Activated CD8-positive, alpha-beta T cell treated with anti-CD3 and anti-CD28 coated beads for 36 hours (primary cell): ENCODE data around the gene ZNF555. TPM values are rescaled to one million over a fixed set of nuclear protein-coding genes. Genes with fewer than 3 reads are reported as not detected.

Experiments used
- ATAC-seq: fragments of 200-7000 bp; cut with Tn5 transposase; one replicate; pipeline ENCODE4 v1.10.0; 2021; ENCODE audit warnings: mild to moderate bottlenecking, moderate library complexity
- CTCF ChIA-PET: fragments of 350-600 bp; sonication (Branson Sonifier 250); formaldehyde crosslinking; loops from one replicate; lab custom pipeline; 2021; ENCODE audit warnings: antibody characterized with exemption; lab: Charles Lee
- POLR2A ChIA-PET: fragments of 350-600 bp; sonication (Branson Sonifier 250); formaldehyde crosslinking; loops from one replicate; lab custom pipeline; 2021; ENCODE audit warnings: antibody characterized with exemption; lab: Charles Lee
- DNase-seq: peaks from one replicate; pipeline ENCODE4 v3.0.0-alpha.2; 2020
- H3K27ac Mint-ChIP-seq: one replicate; pipeline ENCODE4 v1.8.0; 2021; ENCODE audit warnings: mild to moderate bottlenecking, mixed read lengths
- H3K27me3 Mint-ChIP-seq: one replicate; pipeline ENCODE4 v1.8.0; 2021; ENCODE audit warnings: mixed read lengths
- H3K36me3 Mint-ChIP-seq: one replicate; pipeline ENCODE4 v1.8.0; 2021; ENCODE audit warnings: low read depth, mixed read lengths
- H3K4me1 Mint-ChIP-seq: one replicate; pipeline ENCODE4 v1.8.0; 2021; ENCODE audit warnings: low read depth, mixed read lengths
- H3K4me3 Mint-ChIP-seq: one replicate; pipeline ENCODE4 v1.8.0; 2021; ENCODE audit warnings: mild to moderate bottlenecking, moderate library complexity, mixed read lengths
- H3K9me3 Mint-ChIP-seq: one replicate; pipeline ENCODE4 v1.8.0; 2021; ENCODE audit warnings: mixed read lengths
- CTCF ChIP-seq: fragments of 200-600 bp; IDR thresholded peaks from one replicate; pipeline ENCODE4 v1.8.0; 2022; ENCODE audit warnings: antibody characterized with exemption, mild to moderate bottlenecking
- intact Hi-C: fragments of 100-400 bp; cut with micrococcal nuclease; formaldehyde crosslinking; loops from one replicate; pipeline ENCODE4 v1.10.0; 2022
- total RNA-seq, 2 experiments: library from RNA; stranded (reverse); gene quantifications; one replicate each; pipeline ENCODE4 v1.2.3, GENCODE V29; 2021

ZNF555 gene
- total RNA-seq, 2 experiments from 2014 or later: 1.5 to 2.1 TPM

GRCh38 chr19:2819540-2820111 lies 21.6 kb upstream of the ZNF555 start, which contains the start of gene ZNF554:
Gene ZNF554, plus strand, starts transcription at chr19:2819868. Its CDS starts 204 bp downstream, at chr19:2820072.
- ATAC-seq: peak; percentile 98
- peak; percentile 99 for DNase-seq
- H3K27ac Mint-ChIP-seq: peak within 1 kb of the TSS; percentile 57
- no peaks in the 10 kb centered on the region for H3K9me3 Mint-ChIP-seq
- POLR2A ChIA-PET: interaction anchor here (0.9 kb wide), 1 partner anchor 33 kb away, joined by 4 read pairs; no protein-coding TSS in a partner anchor
- intact Hi-C loops: no loop called here
- CTCF ChIA-PET: interaction anchor here (0.6 to 2.0 kb wide), 11 partner anchors 16 to 172 kb away, joined by 3 to 8 read pairs (median 4); partner anchors contain the start of genes THOP1 and ZNF555
- H3K27me3 Mint-ChIP-seq: no peaks in the 10 kb centered on the region
- peak within 1 kb of the TSS; percentile 84 for H3K4me3 Mint-ChIP-seq
- TF ChIP-seq CTCF: peak; percentile 98
- H3K36me3 Mint-ChIP-seq: no peaks in the 10 kb centered on the region
- H3K4me1 Mint-ChIP-seq: peaks cover 5% of the 10 kb centered on the region

GRCh38 chr19:2820112-2820702 lies 21.1 kb upstream of the ZNF555 start:
- ChIA-PET CTCF (interaction anchor here (0.5 to 2.0 kb wide), 10 partner anchors 21 to 172 kb away, joined by 3 to 8 read pairs (median 4); partner anchors contain the start of genes THOP1 and ZNF555), POLR2A (interaction anchor here (0.9 kb wide), 1 partner anchor 34 kb away, joined by 4 read pairs; no protein-coding TSS in a partner anchor)
- no peak for TF ChIP-seq CTCF
- ATAC-seq: peak; percentile 11
- Mint-ChIP-seq H3K9me3 (no peaks in the 10 kb centered on the region), H3K27ac (peak overlapping the region; percentile 57), H3K4me3 (peak overlapping the region; percentile 84), H3K27me3 (no peaks in the 10 kb centered on the region), H3K4me1 (peaks cover 5% of the 10 kb centered on the region), H3K36me3 (no peaks in the 10 kb centered on the region)
- intact Hi-C loops: no loop called here
- peak; percentile 21 for DNase-seq

- ChIA-PET CTCF (interaction anchor here (1.0 kb wide), 1 partner anchor 175 kb away, joined by 3 read pairs; no protein-coding TSS in a partner anchor), POLR2A (interaction anchor here (0.9 kb wide), 1 partner anchor 40 kb away, joined by 3 read pairs; the partner anchor contains the start of gene SGTA)
- Mint-ChIP-seq H3K27ac (no peak overlapping the region), H3K4me3 (no peak overlapping the region), H3K9me3 (peaks cover 2% of the 10 kb centered on the region), H3K36me3 (peaks cover 8% of the 10 kb centered on the region), H3K4me1 (peaks cover 5% of the 10 kb centered on the region), H3K27me3 (no peaks in the 10 kb centered on the region)
- ATAC-seq: no peak
- intact Hi-C loops: no loop called here
- DNase-seq: no peak
- no peak for TF ChIP-seq CTCF
These were observed 18.4 kb upstream of the ZNF555 start for GRCh38 chr19:2822846-2823245.

- H3K9me3 Mint-ChIP-seq: peaks cover 2% of the 10 kb centered on the region
- ChIA-PET CTCF (no interaction called here), POLR2A (no interaction called here)
- peaks cover 5% of the 10 kb centered on the region for H3K4me1 Mint-ChIP-seq
- TF ChIP-seq CTCF: no peak
- H3K27ac Mint-ChIP-seq: no peak overlapping the region
- peaks cover 16% of the 10 kb centered on the region for H3K36me3 Mint-ChIP-seq
- DNase-seq (no peak), ATAC-seq (no peak)
- intact Hi-C loops: no loop called here
- H3K4me3 Mint-ChIP-seq: no peak overlapping the region
- no peaks in the 10 kb centered on the region for H3K27me3 Mint-ChIP-seq
These were observed 17.6 kb upstream of the ZNF555 start for GRCh38 chr19:2823646-2824045.

GRCh38 chr19:2824129-2824528 lies 17.1 kb upstream of the ZNF555 start:
- Mint-ChIP-seq H3K27ac (no peak overlapping the region), H3K9me3 (peaks cover 2% of the 10 kb centered on the region), H3K4me3 (no peak overlapping the region), H3K27me3 (no peaks in the 10 kb centered on the region), H3K4me1 (peaks cover 5% of the 10 kb centered on the region), H3K36me3 (peaks cover 18% of the 10 kb centered on the region)
- intact Hi-C loops: no loop called here
- no peak for ATAC-seq
- ChIA-PET POLR2A (no interaction called here), CTCF (interaction anchor here (1.8 kb wide), 1 partner anchor 176 kb away, joined by 6 read pairs; no protein-coding TSS in a partner anchor)
- DNase-seq: no peak
- TF ChIP-seq CTCF: no peak
